Esophagus squamous epithelium (tissue), 5 donors: ENCODE measurements around the gene TSR3. TPM values are rescaled to one million over a fixed set of nuclear protein-coding genes. Genes with fewer than 3 reads are reported as not detected.

Experiments used
- DNase-seq: peaks from one replicate; lab custom pipeline; 2025; lab: John Stamatoyannopoulos, UW
- H3K27ac ChIP-seq, 4 donors: fragments of 200-600 bp; sonication (generic); one replicate each; pipeline ENCODE4 v1.5.1; 2016 to 2019; ENCODE audit warnings: mild to moderate bottlenecking in 1 of 4
- H3K27me3 ChIP-seq, 4 donors: fragments of 200-600 bp; sonication (generic); 1 replicate in 3 of 4; 2 replicates in 1 of 4; pipeline versions ENCODE4 v1.5.1 to v1.6.0; 2017 to 2021; ENCODE audit warnings: antibody characterized with exemption in 1 of 4
- H3K36me3 ChIP-seq, 3 donors: fragments of 200-600 bp; sonication (generic); one replicate each; pipeline ENCODE4 v1.5.1; 2016 to 2019
- H3K4me1 ChIP-seq, 3 donors: fragments of 200-600 bp; sonication (generic); one replicate each; pipeline ENCODE4 v1.5.1; 2017 to 2019
- H3K4me3 ChIP-seq, 4 donors: fragments of 200-600 bp; sonication (generic); 1 replicate in 3 of 4; 2 replicates in 1 of 4; pipeline ENCODE4 v1.5.1; 2016 to 2019; ENCODE audit warnings: mild to moderate bottlenecking in 2 of 4, moderate library complexity in 1 of 4
- H3K9me3 ChIP-seq, 3 donors: fragments of 200-600 bp; sonication (generic); one replicate each; pipeline ENCODE4 v1.5.1; 2016 to 2019
- CTCF ChIP-seq, 6 experiments: fragments of 450-650 bp in 4 of 6; fragments of 200-600 bp in 2 of 6; sonication (generic) in 2 of 6; IDR thresholded peaks; one replicate each; pipeline ENCODE4 v1.5.1; 2016 to 2019; ENCODE audit warnings: antibody characterized with exemption in 6 of 6, mild to moderate bottlenecking in 4 of 6, moderate library complexity in 4 of 6
- POLR2A ChIP-seq, 4 donors: fragments of 450-650 bp; IDR thresholded peaks; one replicate each; pipeline ENCODE4 v1.6.1; 2017; ENCODE audit warnings: antibody characterized with exemption in 4 of 4, mild to moderate bottlenecking in 4 of 4, moderate library complexity in 3 of 4
- WGBS, 2 donors: methylation state at CpG; one replicate each; pipeline ENCODE4 v1.1.5; 2018; 5-methylcytosine and 5-hydroxymethylcytosine counted together
- intact Hi-C: fragments of 100-400 bp; cut with DNase I; formaldehyde crosslinking; loops from one replicate; pipeline ENCODE4 v1.15.0; 2022
- total RNA-seq, 4 donors: library from RNA; depleted of rRNA; stranded (reverse); fragments of >200 nt; gene quantifications; one replicate each; pipeline ENCODE4 v1.1.0, GENCODE V29; 2016
- donor health status: DM: yes; HTN: yes; CAD: no.

TSR3 gene
- total RNA-seq, 4 donors from 2014 or later, result 57.6 to 87.4 (median 70.5) TPM

GRCh38 chr16:1338855-1339675 lies 12.6 kb downstream of the TSR3 start:
- peaks cover 18 to 29% (median 20%) of the 10 kb centered on the region in 3 donors for H3K4me1 ChIP-seq
- TF ChIP-seq CTCF (IDR thresholded peaks at IDR 0.05) (no peak), POLR2A (IDR thresholded peaks at IDR 0.05) (no peak)
- DNase-seq, result no peak
- no peaks in the 10 kb centered on the region for H3K9me3 ChIP-seq
- intact Hi-C loops, result no loop called here
- WGBS, 2 donors, result 48 to 69% methylated on average over 11 to 12 of the region's 31 CpGs
- no peak overlapping the region for H3K27ac ChIP-seq
- H3K4me3 ChIP-seq, result no peak overlapping the region
- H3K27me3 ChIP-seq, result peaks cover 6 to 65% (median 9%) of the 10 kb centered on the region in 4 donors
- no peaks in the 10 kb centered on the region for H3K36me3 ChIP-seq

- intact Hi-C loops, result no loop called here
- peak in 2 of 6 experiments; percentile 21 to 30 for TF ChIP-seq CTCF (IDR thresholded peaks at IDR 0.05)
- TF ChIP-seq POLR2A (IDR thresholded peaks at IDR 0.05), result no peak
- no peaks in the 10 kb centered on the region for H3K9me3 ChIP-seq
- peaks cover 16 to 29% (median 20%) of the 10 kb centered on the region in 3 donors for H3K4me1 ChIP-seq
- no peak overlapping the region for H3K27ac ChIP-seq
- DNase-seq, result no peak
- no peaks in the 10 kb centered on the region for H3K36me3 ChIP-seq
- 40% methylated on average over 2 of the region's 30 CpGs; no CpG with 5 or more reads in 1 of the 2 donors for WGBS, 2 donors
- peaks cover 11 to 74% (median 13%) of the 10 kb centered on the region in 4 donors for H3K27me3 ChIP-seq
- H3K4me3 ChIP-seq, result no peak overlapping the region
Observed at GRCh38 chr16:1338119-1338730, 13.5 kb downstream of the TSR3 start.

GRCh38 chr16:1337486-1337885 lies 14.2 kb downstream of the TSR3 start:
- peaks cover 17 to 81% (median 20%) of the 10 kb centered on the region in 4 donors for H3K27me3 ChIP-seq
- intact Hi-C loops, result no loop called here
- H3K36me3 ChIP-seq, result no peaks in the 10 kb centered on the region
- H3K4me3 ChIP-seq, result no peak overlapping the region
- H3K4me1 ChIP-seq, result peaks cover 17 to 29% (median 20%) of the 10 kb centered on the region in 3 donors
- no peak for TF ChIP-seq POLR2A (IDR thresholded peaks at IDR 0.05)
- TF ChIP-seq CTCF (IDR thresholded peaks at IDR 0.05), result no peak
- H3K9me3 ChIP-seq, result no peaks in the 10 kb centered on the region
- no peak for DNase-seq
- 61 to 67% methylated on average over 3 to 6 of the region's 9 CpGs for WGBS, 2 donors
- H3K27ac ChIP-seq, result no peak overlapping the region

GRCh38 chr16:1336619-1337018 lies 15.1 kb downstream of the TSR3 start:
- H3K36me3 ChIP-seq, result no peaks in the 10 kb centered on the region
- no peak overlapping the region for H3K27ac ChIP-seq
- intact Hi-C loops, result no loop called here
- no peak for TF ChIP-seq CTCF (IDR thresholded peaks at IDR 0.05)
- no peak for TF ChIP-seq POLR2A (IDR thresholded peaks at IDR 0.05)
- peaks cover 18 to 83% (median 24%) of the 10 kb centered on the region in 4 donors for H3K27me3 ChIP-seq
- no peak for DNase-seq
- H3K9me3 ChIP-seq, result no peaks in the 10 kb centered on the region
- WGBS, 2 donors, result 93% methylated on average over 3 of the region's 15 CpGs; no CpG with 5 or more reads in 1 of the 2 donors
- H3K4me1 ChIP-seq, result peaks cover 21 to 31% (median 25%) of the 10 kb centered on the region in 3 donors
- H3K4me3 ChIP-seq, result no peak overlapping the region

- Histone ChIP-seq H3K27ac (no peak overlapping the region), H3K36me3 (no peaks in the 10 kb centered on the region), H3K4me1 (peaks cover 24 to 38% (median 31%) of the 10 kb centered on the region in 3 donors), H3K27me3 (peaks cover 18 to 86% (median 24%) of the 10 kb centered on the region in 4 donors), H3K9me3 (no peaks in the 10 kb centered on the region), H3K4me3 (no peak overlapping the region)
- TF ChIP-seq POLR2A (IDR thresholded peaks at IDR 0.05) (no peak), CTCF (IDR thresholded peaks at IDR 0.05) (no peak)
- WGBS, 2 donors, result 17 to 39% methylated on average over 2 to 3 of the region's 12 CpGs
- intact Hi-C loops, result no loop called here
- DNase-seq, result no peak
Observed at GRCh38 chr16:1335996-1336395, 15.7 kb downstream of the TSR3 start.
